Liver (tissue), 3 donors: ENCODE data around the gene KRT1.

Experiments used
- CTCF ChIP-seq: fragments of 150-350 bp; IDR thresholded peaks from 2 replicates; pipeline ENCODE4 v1.5.1; 2017; ENCODE audit warnings: improper control_type of control experiment, low read depth, low read length; ENCODE audit not compliant: missing input control
- GABPA ChIP-seq, 2 donors: IDR thresholded peaks in 1 of 2; conservative IDR thresholded peaks in 1 of 2; 2 replicates each; pipeline ENCODE4 v1.6.1; 2016; ENCODE audit warnings: antibody characterized with exemption in 2 of 2, mild to moderate bottlenecking in 1 of 2, moderate library complexity in 1 of 2
- TAF1 ChIP-seq: conservative IDR thresholded peaks from 2 replicates; pipeline ENCODE4 v1.6.1; 2016; ENCODE audit warnings: antibody characterized with exemption, mild to moderate bottlenecking
- ZBTB33 ChIP-seq: IDR thresholded peaks from 2 replicates; pipeline ENCODE4 v1.6.1; 2016; ENCODE audit warnings: antibody characterized with exemption
- TF ChIP-seq, protein P1 (sequence below): IDR thresholded peaks from 2 replicates; pipeline ENCODE4 v1.6.1; 2016; ENCODE audit warnings: antibody characterized with exemption
- donor health status: healthy.
- donor health status: healthy.

DNA sequence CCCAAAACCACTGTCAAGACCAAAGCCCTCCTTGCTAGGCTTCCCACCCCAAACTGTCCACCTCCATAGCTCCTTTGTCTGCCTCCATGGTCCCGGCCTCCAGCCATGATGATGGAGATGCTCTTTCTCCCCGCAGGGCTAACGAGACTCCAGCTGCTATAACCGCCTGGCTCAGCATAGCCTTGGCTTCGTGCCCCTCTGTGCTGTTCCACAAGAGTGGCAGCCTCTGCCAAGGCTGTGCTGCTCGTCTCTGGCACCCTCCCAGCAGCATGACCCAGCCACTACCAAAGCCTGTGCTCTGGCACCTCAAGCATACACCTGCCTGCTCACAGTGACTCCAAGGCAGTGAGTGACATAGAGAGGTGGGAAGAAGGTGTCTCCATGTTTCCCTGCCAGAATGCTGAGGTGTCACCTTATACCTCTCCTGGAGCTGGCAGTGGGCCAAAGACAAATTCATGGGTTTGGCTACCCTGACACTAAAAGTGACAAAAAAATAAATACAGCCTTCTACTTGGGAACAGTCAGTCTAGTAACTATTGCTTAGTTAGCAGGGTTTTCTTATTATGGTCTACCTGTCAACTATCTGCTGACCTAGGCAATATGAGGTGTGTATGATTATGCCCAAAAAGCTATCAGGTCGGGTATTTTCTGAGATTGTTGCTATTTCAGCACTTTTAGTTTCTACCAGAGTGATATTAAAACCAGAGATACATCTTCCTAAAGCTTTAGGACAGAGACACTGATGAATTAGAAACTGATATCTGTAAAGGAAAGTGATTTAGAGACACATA is 45.7 kb downstream of the KRT1 start:
- TF ChIP-seq ZBTB33 (no peak), CTCF (no peak), TAF1 (no peak), GABPA (IDR thresholded peaks at IDR 0.05 in 1 of 2, conservative IDR thresholded peaks at IDR 0.05 in 1 of 2) (no peak)
- TF ChIP-seq, protein P1, sequence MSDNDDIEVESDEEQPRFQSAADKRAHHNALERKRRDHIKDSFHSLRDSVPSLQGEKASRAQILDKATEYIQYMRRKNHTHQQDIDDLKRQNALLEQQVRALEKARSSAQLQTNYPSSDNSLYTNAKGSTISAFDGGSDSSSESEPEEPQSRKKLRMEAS, result no peak
